ENCODE results near the gene TNXB.

DNA sequence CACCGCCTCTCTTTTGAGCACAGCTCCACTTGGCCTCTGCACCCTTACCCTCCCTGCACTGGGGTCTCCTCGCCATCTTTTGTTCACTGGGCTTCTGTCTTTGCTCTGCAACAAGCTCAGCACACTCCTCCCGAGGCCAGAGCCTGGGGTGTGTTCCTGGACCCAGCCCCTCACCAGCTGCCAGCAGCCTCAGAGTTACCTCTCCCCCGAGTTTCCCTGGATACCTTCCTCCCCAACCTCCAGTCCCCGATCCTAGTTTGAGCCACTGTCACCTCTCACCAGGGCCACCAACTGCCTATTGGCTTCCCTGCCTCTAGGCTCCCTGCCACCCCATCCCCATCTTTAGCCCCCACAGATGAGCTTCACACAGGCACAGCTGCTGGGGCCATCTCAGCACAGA, 58.6 kb downstream of the TNXB start:
- TF ChIP-seq, protein P1, sequence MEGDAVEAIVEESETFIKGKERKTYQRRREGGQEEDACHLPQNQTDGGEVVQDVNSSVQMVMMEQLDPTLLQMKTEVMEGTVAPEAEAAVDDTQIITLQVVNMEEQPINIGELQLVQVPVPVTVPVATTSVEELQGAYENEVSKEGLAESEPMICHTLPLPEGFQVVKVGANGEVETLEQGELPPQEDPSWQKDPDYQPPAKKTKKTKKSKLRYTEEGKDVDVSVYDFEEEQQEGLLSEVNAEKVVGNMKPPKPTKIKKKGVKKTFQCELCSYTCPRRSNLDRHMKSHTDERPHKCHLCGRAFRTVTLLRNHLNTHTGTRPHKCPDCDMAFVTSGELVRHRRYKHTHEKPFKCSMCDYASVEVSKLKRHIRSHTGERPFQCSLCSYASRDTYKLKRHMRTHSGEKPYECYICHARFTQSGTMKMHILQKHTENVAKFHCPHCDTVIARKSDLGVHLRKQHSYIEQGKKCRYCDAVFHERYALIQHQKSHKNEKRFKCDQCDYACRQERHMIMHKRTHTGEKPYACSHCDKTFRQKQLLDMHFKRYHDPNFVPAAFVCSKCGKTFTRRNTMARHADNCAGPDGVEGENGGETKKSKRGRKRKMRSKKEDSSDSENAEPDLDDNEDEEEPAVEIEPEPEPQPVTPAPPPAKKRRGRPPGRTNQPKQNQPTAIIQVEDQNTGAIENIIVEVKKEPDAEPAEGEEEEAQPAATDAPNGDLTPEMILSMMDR (conservative IDR thresholded peaks at IDR 0.05; ENCODE audit: low read depth, low read length) = no peak
- TF ChIP-seq EZH2 (IDR thresholded peaks at IDR 0.05; ENCODE audit: borderline replicate concordance, low read depth, low read length, poor library complexity, severe bottlenecking) = no peak
